ELF-1 (cell line): Measurements from ENCODE around the gene KRTAP2-1.
"Not testable (repeated sequence)": the region's sequence is repeated elsewhere in the genome, so short reads cannot be mapped to it uniquely, and the experiment has no call there.

Experiments used
- DNase-seq: peaks from one replicate; pipeline ENCODE4 v3.0.0-alpha.2; 2016; ENCODE audit warnings: low read depth, low spot score

The KRTAP2-1 gene

GRCh38 chr17:41046735-41047465 lies at the start of gene KRTAP2-1:
TSS of gene KRTAP2-1 (minus strand) at chr17:41047316. CDS start at chr17:41047267, 49 bp downstream.
- not testable (repeated sequence) for DNase-seq

GRCh38 chr17:41096055-41096454 lies 48.9 kb upstream of the KRTAP2-1 start:
- DNase-seq: no peak

- DNase-seq: not testable (repeated sequence)
Observed at GRCh38 chr17:41088760-41089352, 41.7 kb upstream of the KRTAP2-1 start.

- DNase-seq: not testable (repeated sequence)
Observed at GRCh38 chr17:41084100-41084856, 37.2 kb upstream of the KRTAP2-1 start, which contains the start of gene KRTAP4-7. TSS of gene KRTAP4-7 (plus strand) at chr17:41084150. CDS start at chr17:41084207, 57 bp downstream.

GRCh38 chr17:41083427-41083826 lies 36.3 kb upstream of the KRTAP2-1 start:
- not testable (repeated sequence) for DNase-seq

GRCh38 chr17:41082626-41083025 lies 35.5 kb upstream of the KRTAP2-1 start:
- DNase-seq: no peak

- no peak for DNase-seq
Observed at GRCh38 chr17:41076788-41077187, 29.7 kb upstream of the KRTAP2-1 start.

- DNase-seq: no peak
Observed at GRCh38 chr17:41073676-41074075, 26.6 kb upstream of the KRTAP2-1 start.

GRCh38 chr17:41071606-41072360 lies 24.7 kb upstream of the KRTAP2-1 start:
- DNase-seq: no peak

- DNase-seq: no peak
Observed at GRCh38 chr17:41069031-41069430, 21.9 kb upstream of the KRTAP2-1 start.

GRCh38 chr17:41067281-41067680 lies 20.2 kb upstream of the KRTAP2-1 start:
- DNase-seq: no peak

- DNase-seq: no peak
Observed at GRCh38 chr17:41065829-41066624, 18.9 kb upstream of the KRTAP2-1 start, which contains the start of gene KRTAP2-4. TSS of gene KRTAP2-4 (minus strand) at chr17:41065879. CDS start at chr17:41065845, 34 bp downstream.

GRCh38 chr17:41065016-41065689 lies 18.0 kb upstream of the KRTAP2-1 start:
- DNase-seq: not testable (repeated sequence)

- DNase-seq: no peak
Observed at GRCh38 chr17:41064301-41064700, 17.2 kb upstream of the KRTAP2-1 start.

GRCh38 chr17:41063449-41063848 lies 16.3 kb upstream of the KRTAP2-1 start:
- no peak for DNase-seq

GRCh38 chr17:41061964-41062363 lies 14.8 kb upstream of the KRTAP2-1 start:
- no peak for DNase-seq

GRCh38 chr17:41060052-41060604 lies 13.0 kb upstream of the KRTAP2-1 start, which contains the start of gene KRTAP2-3:
TSS of gene KRTAP2-3 (minus strand) at chr17:41060114. CDS start at chr17:41060050, 64 bp downstream.
- no peak for DNase-seq

GRCh38 chr17:41059276-41060051 lies 12.3 kb upstream of the KRTAP2-1 start:
- DNase-seq: not testable (repeated sequence)

GRCh38 chr17:41058741-41059140 lies 11.6 kb upstream of the KRTAP2-1 start:
- DNase-seq: no peak
